Ovary (tissue), 9 donors: Measurements from ENCODE around the gene CNOT10. TPM values are rescaled to one million over a fixed set of nuclear protein-coding genes. Genes with fewer than 3 reads are reported as not detected.

Experiments
- DNase-seq, 5 donors: peaks; one replicate each; pipeline ENCODE4 v3.0.0-alpha.2; 2019 to 2020
- H3K27ac ChIP-seq, 2 donors: fragments of 200-600 bp; one replicate each; pipeline versions ENCODE4 v1.5.1 to v1.8.0; 2019 to 2022
- H3K27me3 ChIP-seq: fragments of 200-600 bp; one replicate; pipeline ENCODE4 v1.8.0; 2022
- H3K36me3 ChIP-seq: fragments of 200-600 bp; sonication (generic); one replicate; pipeline ENCODE4 v1.5.1; 2019
- H3K4me1 ChIP-seq: one replicate; pipeline ENCODE4 v1.8.1; 2013; ENCODE audit warnings: mild to moderate bottlenecking, moderate library complexity; ENCODE audit not compliant: insufficient read depth
- H3K4me3 ChIP-seq: fragments of 200-600 bp; sonication (generic); one replicate; pipeline ENCODE4 v1.5.1; 2017
- H3K9me3 ChIP-seq, 2 donors: fragments of 200-600 bp in 1 of 2; sonication (generic) in 1 of 2; one replicate each; pipeline versions ENCODE4 v1.5.1 to v1.8.1; 2013 to 2019; ENCODE audit warnings: mild to moderate bottlenecking in 1 of 2, moderate library complexity in 1 of 2
- CTCF ChIP-seq, 3 donors: fragments of 450-650 bp in 2 of 3; fragments of 200-600 bp in 1 of 3; IDR thresholded peaks; one replicate each; pipeline versions ENCODE4 v1.5.1 to v1.8.0; 2016 to 2022; ENCODE audit warnings: antibody characterized with exemption in 3 of 3, mild to moderate bottlenecking in 1 of 3
- EP300 ChIP-seq: sonication (generic); formaldehyde crosslinking; IDR thresholded peaks from one replicate; pipeline ENCODE4 v1.6.1; 2017; ENCODE audit warnings: antibody characterized with exemption
- POLR2A ChIP-seq: fragments of 450-650 bp; IDR thresholded peaks from one replicate; pipeline ENCODE4 v1.6.1; 2017; ENCODE audit warnings: antibody characterized with exemption, mild to moderate bottlenecking, moderate library complexity
- WGBS, 3 donors: extraction: QIAGEN DNeasy Blood & Tissue Kit in 1 of 3; methylation state at CpG; one replicate each; pipeline versions ENCODE4 v1.1.5 to v1.1.7; 2013 to 2017; 5-methylcytosine and 5-hydroxymethylcytosine counted together
- intact Hi-C, 4 donors: fragments of 100-400 bp; cut with DNase I; formaldehyde crosslinking; loops; one replicate each; pipeline versions ENCODE4 v1.11.0 to v1.15.1; 2022 to 2023
- polyA plus RNA-seq, 2 donors: library from polyadenylated mRNA; stranded (reverse); fragments of 200-250 nt in 1 of 2; fragments of 350-450 nt in 1 of 2; fragmentation: Illumina TruSeq in 1 of 2; extraction: RNeasy Lipid Tissue Mini Kit (QIAGEN cat#74804) in 1 of 2; gene quantifications; one replicate each; pipeline ENCODE4 v1.2.3, GENCODE V29; 2013 to 2014
- total RNA-seq, 7 donors: library from RNA; depleted of rRNA in 2 of 7; stranded (reverse); fragments of >200 nt in 2 of 7; fragmentation: NEBNext Ultra II Directional in 3 of 7; extraction: Animal tissue kit (Norgen Biotek cat#: 25700) in 3 of 7; gene quantifications; one replicate each; pipeline versions ENCODE4 v1.1.0 to v1.2.4, GENCODE V29; 2016 to 2023
- donor health status: DM: no; HTN: no; CAD: no; lungs with moderate emphysema.
- donor health status: DM: no; HTN: no; CAD: no.
- donor health status: Bipolar disorder and iron deficiency.
- donor health status: DM: yes; HTN: yes; CAD: no.
- donor health status: DM: no; HTN: no; CAD: no.
- donor health status: DM: yes; HTN: yes; CAD: no.

CNOT10 gene
- total and polyA plus RNA-seq, 9 donors = 12.3 to 38.9 (median 24.1) TPM

- Histone ChIP-seq H3K4me1 (peaks cover 3% of the 10 kb centered on the region), H3K4me3 (no peak overlapping the region), H3K27ac (no peak overlapping the region), H3K27me3 (no peaks in the 10 kb centered on the region), H3K9me3 (no peaks in the 10 kb centered on the region), H3K36me3 (no peaks in the 10 kb centered on the region)
- no peak for TF ChIP-seq POLR2A
- no peak for TF ChIP-seq EP300
- no peak for TF ChIP-seq CTCF (IDR thresholded peaks at IDR 0.05)
- intact Hi-C loops = no loop called here
- DNase-seq = no peak
- WGBS, 3 donors = 78 to 81% (median 80%) methylated on average over 6 of the region's 6 CpGs
These were observed 15.3 kb downstream of the CNOT10 start for GRCh38 chr3:32700244-32700643.

- Histone ChIP-seq H3K36me3 (no peaks in the 10 kb centered on the region), H3K4me3 (no peak overlapping the region), H3K27ac (peak overlapping the region in 1 of 2 donors; percentile 25), H3K4me1 (peaks cover 5% of the 10 kb centered on the region), H3K27me3 (no peaks in the 10 kb centered on the region), H3K9me3 (no peaks in the 10 kb centered on the region)
- TF ChIP-seq POLR2A = no peak
- TF ChIP-seq EP300 = no peak
- TF ChIP-seq CTCF (IDR thresholded peaks at IDR 0.05) = no peak
- intact Hi-C loops = no loop called here
- 61 to 79% (median 71%) methylated on average over 1 of the region's 1 CpG for WGBS, 3 donors
- no peak for DNase-seq
These were observed 18.5 kb downstream of the CNOT10 start for GRCh38 chr3:32703491-32703972.

GRCh38 chr3:32705232-32705631 is 20.2 kb downstream of the CNOT10 start:
- no peak for DNase-seq
- Histone ChIP-seq H3K9me3 (no peaks in the 10 kb centered on the region), H3K27ac (no peak overlapping the region), H3K36me3 (no peaks in the 10 kb centered on the region), H3K27me3 (no peaks in the 10 kb centered on the region), H3K4me3 (no peak overlapping the region), H3K4me1 (peaks cover 5% of the 10 kb centered on the region)
- intact Hi-C loops = no loop called here
- TF ChIP-seq POLR2A (no peak), CTCF (IDR thresholded peaks at IDR 0.05) (no peak), EP300 (no peak)
- 82 to 91% (median 90%) methylated on average over 2 of the region's 2 CpGs for WGBS, 3 donors

- Histone ChIP-seq H3K27ac (no peak overlapping the region), H3K4me3 (no peak overlapping the region), H3K27me3 (no peaks in the 10 kb centered on the region), H3K36me3 (no peaks in the 10 kb centered on the region), H3K4me1 (peaks cover 5% of the 10 kb centered on the region), H3K9me3 (no peaks in the 10 kb centered on the region)
- no peak for DNase-seq
- whole genome bisulfite sequencing, 3 donors = 29 to 37% (median 35%) methylated on average over 6 of the region's 6 CpGs
- TF ChIP-seq POLR2A (no peak), CTCF (IDR thresholded peaks at IDR 0.05) (no peak), EP300 (no peak)
- intact Hi-C loops = no loop called here
These were observed 21.5 kb downstream of the CNOT10 start for GRCh38 chr3:32706348-32707025.
